Stimulated activated CD8-positive, alpha-beta memory T cell treated with anti-CD3 and anti-CD28 coated beads, Interleukin-15, amount 100 ng/mL, for 24 hours (primary cell): ENCODE results near the gene CFL1.
"Not testable (repeated sequence)": the region's sequence is repeated elsewhere in the genome, so short reads cannot be mapped to it uniquely, and the experiment has no call there.

Source experiments
- DNase-seq: peaks from one replicate; pipeline ENCODE4 v3.0.0-alpha.2; 2020; ENCODE audit warnings: low read depth

The CFL1 gene

GRCh38 chr11:65857853-65858680 lies at the start of gene CFL1:
TSS of gene CFL1 (minus strand) at chr11:65858180. CDS start at chr11:65858099, 81 bp downstream.
- DNase-seq, result peak; percentile 84

GRCh38 chr11:65906602-65907001 lies 48.6 kb upstream of the CFL1 start:
- DNase-seq, result no peak

GRCh38 chr11:65903715-65904114 lies 45.7 kb upstream of the CFL1 start:
- DNase-seq, result no peak

- DNase-seq, result no peak
Observed at GRCh38 chr11:65903068-65903481, 45.1 kb upstream of the CFL1 start.

- no peak for DNase-seq
Observed at GRCh38 chr11:65900899-65901180, 42.9 kb upstream of the CFL1 start.

- peak; percentile 86 for DNase-seq
Observed at GRCh38 chr11:65900125-65900898, 42.3 kb upstream of the CFL1 start, which contains the start of gene FOSL1. TSS of gene FOSL1 (minus strand) at chr11:65900388. CDS start at chr11:65900339, 49 bp downstream.

- no peak for DNase-seq
Observed at GRCh38 chr11:65899356-65900124, 41.6 kb upstream of the CFL1 start.

- no peak for DNase-seq
Observed at GRCh38 chr11:65898656-65899355, 40.8 kb upstream of the CFL1 start.

- DNase-seq, result no peak
Observed at GRCh38 chr11:65897020-65897471, 39.1 kb upstream of the CFL1 start.

GRCh38 chr11:65896034-65896999 lies 38.3 kb upstream of the CFL1 start:
- no peak for DNase-seq

- no peak for DNase-seq
Observed at GRCh38 chr11:65895482-65895981, 37.6 kb upstream of the CFL1 start.

GRCh38 chr11:65894034-65894591 lies 36.1 kb upstream of the CFL1 start:
- DNase-seq, result no peak

GRCh38 chr11:65892661-65893317 lies 34.8 kb upstream of the CFL1 start:
- DNase-seq, result no peak

- DNase-seq, result not testable (repeated sequence)
Observed at GRCh38 chr11:65892137-65892540, 34.2 kb upstream of the CFL1 start.

- DNase-seq, result peak; percentile 26
Observed at GRCh38 chr11:65891219-65892136, 33.5 kb upstream of the CFL1 start.

- DNase-seq, result peak; percentile 95
Observed at GRCh38 chr11:65890324-65891218, 32.6 kb upstream of the CFL1 start, which contains the start of gene CCDC85B. TSS of gene CCDC85B (plus strand) at chr11:65890673. CDS start at chr11:65890784, 111 bp downstream.

- DNase-seq, result peak; percentile 88
Observed at GRCh38 chr11:65888163-65888814, 30.3 kb upstream of the CFL1 start, which contains the start of gene FIBP. TSS of gene FIBP (minus strand) at chr11:65888471. CDS start at chr11:65888418, 53 bp downstream.
